ENCODE data around the gene HMX2. TPM values are rescaled to one million over a fixed set of nuclear protein-coding genes. Genes with fewer than 3 reads are reported as not detected.
"Not testable (repeated sequence)": the region's sequence is repeated elsewhere in the genome, so short reads cannot be mapped to it uniquely, and the experiment has no call there.

Gene HMX2
- total RNA-seq, 1 experiment from 2014 or later, result not detected

- H3K27ac ChIP-seq, result peak overlapping the region; percentile 98
- peaks cover 50% of the 10 kb centered on the region for H3K36me3 ChIP-seq
- no peaks in the 10 kb centered on the region for H3K9me3 ChIP-seq (replicated peaks)
- H3K27me3 ChIP-seq, result no peaks in the 10 kb centered on the region
- H3K4me1 ChIP-seq, result no peaks in the 10 kb centered on the region
- DNase-seq, result peak; percentile 70
- H3K4me3 ChIP-seq, result peak overlapping the region; percentile 98
Observed at GRCh38 chr10:123154711-123155505, 7.0 kb downstream of the HMX2 start.

GRCh38 chr10:123156078-123156477 lies 8.1 kb downstream of the HMX2 start:
- Histone ChIP-seq H3K36me3 (peaks cover 60% of the 10 kb centered on the region), H3K4me1 (no peaks in the 10 kb centered on the region), H3K27ac (no peak overlapping the region), H3K9me3 (replicated peaks) (no peaks in the 10 kb centered on the region), H3K4me3 (peak overlapping the region; percentile 98), H3K27me3 (no peaks in the 10 kb centered on the region)
- no peak for DNase-seq

DNA sequence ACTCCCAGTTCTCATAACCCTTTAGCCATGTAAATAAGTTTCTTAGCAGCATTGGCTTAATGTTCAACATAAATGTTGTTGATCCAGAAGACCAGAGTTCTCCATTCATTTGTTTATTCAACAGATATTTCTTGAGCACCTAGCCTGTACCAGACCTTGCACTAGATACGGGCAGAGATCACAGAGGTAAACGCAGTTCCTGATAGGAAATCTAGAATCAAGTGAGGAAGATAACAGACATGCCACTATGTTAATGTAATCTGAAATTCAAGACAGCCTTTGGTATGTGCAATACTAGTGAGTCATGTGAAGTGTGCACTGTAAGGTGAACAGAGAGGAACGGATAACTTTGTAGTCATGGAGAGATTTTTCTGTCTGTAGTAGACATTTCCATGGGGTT lies 9.3 kb downstream of the HMX2 start:
- Histone ChIP-seq H3K27ac (no peak overlapping the region), H3K36me3 (peaks cover 71% of the 10 kb centered on the region), H3K4me1 (no peaks in the 10 kb centered on the region), H3K4me3 (no peak overlapping the region), H3K27me3 (no peaks in the 10 kb centered on the region), H3K9me3 (replicated peaks) (no peaks in the 10 kb centered on the region)
- DNase-seq, result no peak

- Histone ChIP-seq H3K36me3 (peaks cover 86% of the 10 kb centered on the region), H3K27ac (no peak overlapping the region), H3K4me1 (no peaks in the 10 kb centered on the region), H3K27me3 (no peaks in the 10 kb centered on the region), H3K9me3 (replicated peaks) (no peaks in the 10 kb centered on the region), H3K4me3 (no peak overlapping the region)
- no peak for DNase-seq
Observed at GRCh38 chr10:123158682-123159081, 10.7 kb downstream of the HMX2 start.

- Histone ChIP-seq H3K9me3 (replicated peaks) (no peaks in the 10 kb centered on the region), H3K4me3 (no peak overlapping the region), H3K4me1 (no peaks in the 10 kb centered on the region), H3K36me3 (peaks cover 96% of the 10 kb centered on the region), H3K27me3 (no peaks in the 10 kb centered on the region), H3K27ac (no peak overlapping the region)
- DNase-seq, result no peak
Observed at GRCh38 chr10:123160311-123160980, 12.5 kb downstream of the HMX2 start.

GRCh38 chr10:123164319-123164718 lies 16.4 kb downstream of the HMX2 start:
- H3K36me3 ChIP-seq, result peaks cover 89% of the 10 kb centered on the region
- H3K4me3 ChIP-seq, result no peak overlapping the region
- H3K9me3 ChIP-seq (replicated peaks), result no peaks in the 10 kb centered on the region
- no peaks in the 10 kb centered on the region for H3K27me3 ChIP-seq
- DNase-seq, result no peak
- H3K27ac ChIP-seq, result no peak overlapping the region
- H3K4me1 ChIP-seq, result no peaks in the 10 kb centered on the region

GRCh38 chr10:123165445-123166072 lies 17.6 kb downstream of the HMX2 start:
- Histone ChIP-seq H3K36me3 (peaks cover 80% of the 10 kb centered on the region), H3K4me1 (no peaks in the 10 kb centered on the region), H3K9me3 (replicated peaks) (no peaks in the 10 kb centered on the region), H3K27ac (no peak overlapping the region), H3K27me3 (no peaks in the 10 kb centered on the region), H3K4me3 (no peak overlapping the region)
- DNase-seq, result no peak

- peaks cover 70% of the 10 kb centered on the region for H3K36me3 ChIP-seq
- H3K4me1 ChIP-seq, result no peaks in the 10 kb centered on the region
- no peaks in the 10 kb centered on the region for H3K9me3 ChIP-seq (replicated peaks)
- H3K27ac ChIP-seq, result no peak overlapping the region
- DNase-seq, result no peak
- H3K27me3 ChIP-seq, result no peaks in the 10 kb centered on the region
- H3K4me3 ChIP-seq, result no peak overlapping the region
Observed at GRCh38 chr10:123166618-123167017, 18.7 kb downstream of the HMX2 start.

DNA sequence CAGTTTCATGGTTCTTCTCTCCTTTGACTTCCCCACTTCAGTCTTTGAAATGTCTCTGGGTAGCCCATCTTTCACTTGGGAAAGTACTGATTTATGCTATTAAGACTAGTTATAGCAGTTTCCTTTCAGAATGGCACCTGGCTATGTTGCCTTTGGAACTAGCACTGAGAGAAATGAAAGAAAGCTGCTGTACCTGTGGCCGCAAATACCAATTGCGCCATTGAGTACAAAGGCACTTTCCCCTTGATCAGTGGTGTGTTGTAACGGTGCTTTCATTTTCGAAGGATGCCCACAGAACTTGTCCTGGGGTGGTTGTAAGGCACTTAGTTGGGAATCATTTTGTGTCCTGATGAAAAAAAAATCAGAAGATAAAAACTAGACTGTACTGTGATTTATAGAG lies 23.0 kb downstream of the HMX2 start:
- Histone ChIP-seq H3K36me3 (peaks cover 27% of the 10 kb centered on the region), H3K27me3 (no peaks in the 10 kb centered on the region), H3K9me3 (replicated peaks) (no peaks in the 10 kb centered on the region), H3K4me1 (no peaks in the 10 kb centered on the region), H3K4me3 (no peak overlapping the region), H3K27ac (no peak overlapping the region)
- no peak for DNase-seq

DNA sequence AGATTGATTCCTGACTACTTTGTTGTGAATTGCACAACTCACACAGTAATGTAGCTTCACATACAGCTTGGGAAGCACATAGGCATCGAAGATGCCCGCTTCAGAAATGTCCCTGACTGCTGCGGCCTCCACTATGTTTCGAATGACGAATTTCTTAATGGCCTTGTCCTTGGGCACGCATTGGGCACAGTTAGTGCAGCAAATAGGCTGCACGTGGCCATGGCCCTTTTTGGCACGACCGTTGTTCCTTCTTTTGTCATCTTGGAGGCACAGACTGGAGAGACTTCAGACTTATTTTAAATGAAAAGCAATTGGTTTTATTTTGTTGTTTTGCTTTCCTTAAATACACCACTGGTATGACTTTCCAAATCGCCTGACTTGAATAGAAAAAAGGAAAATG lies 23.7 kb downstream of the HMX2 start:
- H3K4me3 ChIP-seq; H3K27me3 ChIP-seq; H3K9me3 ChIP-seq (replicated peaks); DNase-seq; H3K27ac ChIP-seq; H3K4me1 ChIP-seq: not testable (repeated sequence)
- H3K36me3 ChIP-seq, result peaks cover 22% of the 10 kb centered on the region

GRCh38 chr10:123175389-123176387 lies 27.8 kb downstream of the HMX2 start:
- no peak for DNase-seq
- Histone ChIP-seq H3K4me1 (no peaks in the 10 kb centered on the region), H3K36me3 (no peaks in the 10 kb centered on the region; the same call in 1 of the 2 replicates), H3K27me3 (no peaks in the 10 kb centered on the region), H3K27ac (no peak overlapping the region), H3K4me3 (no peak overlapping the region), H3K9me3 (replicated peaks) (no peaks in the 10 kb centered on the region)

- H3K27ac ChIP-seq; H3K9me3 ChIP-seq (replicated peaks); DNase-seq; H3K4me3 ChIP-seq; H3K4me1 ChIP-seq; H3K36me3 ChIP-seq; H3K27me3 ChIP-seq: not testable (repeated sequence)
Observed at GRCh38 chr10:123178390-123178789, 30.5 kb downstream of the HMX2 start.

- Histone ChIP-seq H3K4me3 (no peak overlapping the region), H3K27me3 (no peaks in the 10 kb centered on the region), H3K27ac (no peak overlapping the region)
Observed at GRCh38 chr10:123180101-123181090, 32.5 kb downstream of the HMX2 start.

More at GRCh38 chr10:123180101-123181090, 32.5 kb downstream of the HMX2 start:
- DNase-seq, result no peak
- Histone ChIP-seq H3K36me3 (no peaks in the 10 kb centered on the region; the same call in 1 of the 2 replicates), H3K9me3 (replicated peaks) (no peaks in the 10 kb centered on the region; the same call in 1 of the 2 replicates), H3K4me1 (no peaks in the 10 kb centered on the region)

Measured in SJCRH30 (cell line).